Neutrophil (primary cell): ENCODE data around the gene DDX21.
"Not testable (repeated sequence)": the region's sequence is repeated elsewhere in the genome, so short reads cannot be mapped to it uniquely, and the experiment has no call there.

Source experiments
- H3K27ac ChIP-seq: fragments of 200-600 bp; sonication (generic); 2 replicates; pipeline ENCODE4 v1.5.1; 2016; ENCODE audit warnings: mild to moderate bottlenecking, moderate library complexity
- H3K27me3 ChIP-seq: fragments of 200-600 bp; sonication (generic); 2 replicates; pipeline ENCODE4 v1.6.0; 2016; ENCODE audit warnings: mild to moderate bottlenecking
- H3K36me3 ChIP-seq: fragments of 200-600 bp; sonication (generic); 2 replicates; pipeline ENCODE4 v1.5.1; 2017
- H3K4me1 ChIP-seq, 2 experiments: fragments of 200-600 bp in 1 of 2; sonication (generic) in 1 of 2; 1 replicate in 1 of 2; 2 replicates in 1 of 2; pipeline versions ENCODE4 v1.5.1 to v1.6.1; 2013 to 2016; ENCODE audit warnings: low read depth in 1 of 2, low read length in 1 of 2, mild to moderate bottlenecking in 1 of 2, moderate library complexity in 1 of 2; ENCODE audit not compliant: control insufficient read depth in 1 of 2, insufficient read depth in 1 of 2
- H3K4me3 ChIP-seq, 2 experiments: fragments of 200-600 bp in 1 of 2; sonication (generic) in 1 of 2; 1 replicate in 1 of 2; 2 replicates in 1 of 2; pipeline ENCODE4 v1.5.1; 2013 to 2016; ENCODE audit warnings: low read depth in 1 of 2, low read length in 1 of 2, mild to moderate bottlenecking in 1 of 2, moderate library complexity in 1 of 2
- H3K9me3 ChIP-seq: fragments of 200-600 bp; sonication (generic); 2 replicates; pipeline ENCODE4 v1.5.1; 2016
- TF ChIP-seq, protein P1 (sequence below): fragments of 200-600 bp; sonication (generic); IDR thresholded peaks from 2 replicates; pipeline ENCODE4 v1.5.1; 2016; ENCODE audit warnings: antibody characterized with exemption

DDX21 gene

DNA sequence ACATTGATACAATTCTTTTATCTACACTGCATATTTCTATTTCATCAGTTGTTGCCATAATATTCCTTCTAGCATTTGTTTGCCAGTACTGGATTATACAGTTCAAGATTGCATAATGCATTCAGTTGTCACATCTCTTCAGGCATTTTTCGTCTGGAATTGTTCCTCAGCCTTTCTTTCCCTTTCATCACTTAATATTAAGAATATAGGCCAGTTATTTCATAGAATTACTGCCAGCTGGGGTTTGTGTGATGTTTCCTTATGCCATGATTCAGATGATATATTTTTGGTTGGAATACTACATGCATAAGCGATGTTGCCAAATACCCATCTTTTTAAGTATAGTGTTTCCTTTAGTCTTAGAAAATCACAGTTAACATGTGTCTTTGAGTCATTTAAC, 53.4 kb downstream of the DDX21 start:
- Histone ChIP-seq H3K9me3 (no peaks in the 10 kb centered on the region), H3K36me3 (no peaks in the 10 kb centered on the region), H3K27me3 (no peaks in the 10 kb centered on the region), H3K4me3 (no peak overlapping the region), H3K27ac (no peak overlapping the region), H3K4me1 (peaks cover 18 to 42% of the 10 kb centered on the region in 2 experiments)
- TF ChIP-seq, protein P1, sequence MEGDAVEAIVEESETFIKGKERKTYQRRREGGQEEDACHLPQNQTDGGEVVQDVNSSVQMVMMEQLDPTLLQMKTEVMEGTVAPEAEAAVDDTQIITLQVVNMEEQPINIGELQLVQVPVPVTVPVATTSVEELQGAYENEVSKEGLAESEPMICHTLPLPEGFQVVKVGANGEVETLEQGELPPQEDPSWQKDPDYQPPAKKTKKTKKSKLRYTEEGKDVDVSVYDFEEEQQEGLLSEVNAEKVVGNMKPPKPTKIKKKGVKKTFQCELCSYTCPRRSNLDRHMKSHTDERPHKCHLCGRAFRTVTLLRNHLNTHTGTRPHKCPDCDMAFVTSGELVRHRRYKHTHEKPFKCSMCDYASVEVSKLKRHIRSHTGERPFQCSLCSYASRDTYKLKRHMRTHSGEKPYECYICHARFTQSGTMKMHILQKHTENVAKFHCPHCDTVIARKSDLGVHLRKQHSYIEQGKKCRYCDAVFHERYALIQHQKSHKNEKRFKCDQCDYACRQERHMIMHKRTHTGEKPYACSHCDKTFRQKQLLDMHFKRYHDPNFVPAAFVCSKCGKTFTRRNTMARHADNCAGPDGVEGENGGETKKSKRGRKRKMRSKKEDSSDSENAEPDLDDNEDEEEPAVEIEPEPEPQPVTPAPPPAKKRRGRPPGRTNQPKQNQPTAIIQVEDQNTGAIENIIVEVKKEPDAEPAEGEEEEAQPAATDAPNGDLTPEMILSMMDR, result no peak

DNA sequence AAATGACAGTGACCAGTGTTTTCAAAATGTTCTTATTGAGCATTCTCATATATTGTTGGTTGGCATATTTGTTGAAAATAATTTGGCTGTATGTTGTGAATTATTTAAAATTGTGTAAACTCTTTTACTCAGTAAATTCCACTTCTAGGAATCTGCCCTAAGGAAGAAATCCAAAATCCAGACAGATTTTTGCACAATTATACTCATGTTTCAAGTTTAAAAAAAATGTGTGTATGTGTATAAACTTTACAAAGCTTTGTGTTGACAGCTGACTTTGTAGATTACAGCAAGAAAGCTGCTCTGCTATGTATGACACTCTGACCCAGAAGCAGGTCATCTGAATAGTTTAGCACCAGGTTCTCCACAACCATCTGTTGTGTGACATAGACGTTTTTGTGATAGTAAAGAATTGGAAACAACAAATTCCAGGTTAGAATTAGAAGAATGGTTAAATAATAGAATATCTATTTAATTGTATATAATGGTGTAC, 54.2 kb downstream of the DDX21 start:
- Histone ChIP-seq H3K4me1 (peaks cover 21 to 44% of the 10 kb centered on the region in 2 experiments), H3K9me3 (no peaks in the 10 kb centered on the region), H3K27ac (peak overlapping the region; percentile 32), H3K4me3 (no peak overlapping the region), H3K27me3 (no peaks in the 10 kb centered on the region), H3K36me3 (no peaks in the 10 kb centered on the region)
- TF ChIP-seq, protein P1, result no peak

GRCh38 chr10:69012778-69013177, 56.8 kb downstream of the DDX21 start:
- H3K9me3 ChIP-seq, H3K4me3 ChIP-seq, H3K27me3 ChIP-seq: not testable (repeated sequence)
- H3K4me1 ChIP-seq, result peaks cover 21 to 37% of the 10 kb centered on the region in 2 experiments
- peak overlapping the region; percentile 83 for H3K27ac ChIP-seq
- peaks cover 15% of the 10 kb centered on the region for H3K36me3 ChIP-seq

DNA sequence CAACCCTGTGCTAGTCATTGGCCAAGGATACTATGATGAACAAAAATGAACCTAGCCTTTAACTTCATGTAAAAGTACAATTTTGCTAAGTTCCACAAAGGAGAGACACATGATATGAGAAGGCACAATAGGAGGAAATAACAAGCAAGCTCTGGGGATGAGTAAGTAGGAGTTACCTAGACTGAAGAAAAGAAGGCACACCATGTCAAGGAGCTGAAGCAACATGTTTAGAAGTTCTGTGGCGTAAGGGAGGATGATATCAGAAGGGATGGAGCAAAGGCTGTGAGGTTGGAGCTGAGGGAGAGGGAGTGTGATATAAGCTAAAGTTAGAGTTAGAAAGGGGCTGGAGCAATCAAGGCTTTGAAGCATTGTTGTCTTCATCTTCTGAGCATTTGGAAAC, 58.2 kb downstream of the DDX21 start:
- Histone ChIP-seq H3K36me3 (peaks cover 15% of the 10 kb centered on the region), H3K27ac (peak overlapping the region; percentile 83), H3K4me1 (peaks cover 19 to 34% of the 10 kb centered on the region in 2 experiments), H3K27me3 (no peaks in the 10 kb centered on the region), H3K4me3 (no peak overlapping the region), H3K9me3 (no peaks in the 10 kb centered on the region)
- TF ChIP-seq, protein P1, result no peak

DNA sequence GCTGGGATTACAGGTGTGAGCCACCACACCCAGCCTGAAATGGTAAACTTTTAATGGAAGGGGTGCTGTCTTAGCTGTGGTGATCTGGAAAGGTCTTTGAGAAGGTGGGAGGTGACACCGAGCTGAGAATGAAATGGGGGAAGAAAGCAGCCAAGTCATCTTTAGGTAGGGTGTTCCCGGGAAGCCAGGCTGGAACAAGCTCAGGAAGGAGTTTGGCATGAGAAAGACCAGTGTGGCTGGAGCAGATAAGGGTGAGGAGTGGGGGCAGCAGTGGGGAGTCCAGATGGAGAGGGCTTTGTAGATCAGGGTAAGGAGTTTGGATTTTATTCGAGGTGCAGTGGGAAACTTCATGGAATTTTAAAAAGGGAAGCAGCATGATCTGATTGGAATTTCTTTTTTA, 62.6 kb downstream of the DDX21 start:
- H3K36me3 ChIP-seq, result peaks cover 15% of the 10 kb centered on the region
- H3K9me3 ChIP-seq, result no peaks in the 10 kb centered on the region
- H3K27ac ChIP-seq, result no peak overlapping the region
- peaks cover 14 to 17% of the 10 kb centered on the region in 2 experiments for H3K4me1 ChIP-seq
- TF ChIP-seq, protein P1, result no peak
- H3K4me3 ChIP-seq, result no peak overlapping the region
- no peaks in the 10 kb centered on the region for H3K27me3 ChIP-seq

GRCh38 chr10:69022611-69023010, 66.6 kb downstream of the DDX21 start:
- H3K27me3 ChIP-seq, result no peaks in the 10 kb centered on the region
- TF ChIP-seq, protein P1, result no peak
- no peaks in the 10 kb centered on the region for H3K4me1 ChIP-seq
- H3K36me3 ChIP-seq, result peaks cover 2% of the 10 kb centered on the region
- H3K4me3 ChIP-seq, result no peak overlapping the region
- no peaks in the 10 kb centered on the region for H3K9me3 ChIP-seq
- no peak overlapping the region for H3K27ac ChIP-seq
